T-helper 9 cell (primary cell): ENCODE results near the gene ADSL.

ENCODE experiments used
- DNase-seq: peaks from one replicate; pipeline ENCODE4 v3.0.0-alpha.2; 2020

The ADSL gene

DNA sequence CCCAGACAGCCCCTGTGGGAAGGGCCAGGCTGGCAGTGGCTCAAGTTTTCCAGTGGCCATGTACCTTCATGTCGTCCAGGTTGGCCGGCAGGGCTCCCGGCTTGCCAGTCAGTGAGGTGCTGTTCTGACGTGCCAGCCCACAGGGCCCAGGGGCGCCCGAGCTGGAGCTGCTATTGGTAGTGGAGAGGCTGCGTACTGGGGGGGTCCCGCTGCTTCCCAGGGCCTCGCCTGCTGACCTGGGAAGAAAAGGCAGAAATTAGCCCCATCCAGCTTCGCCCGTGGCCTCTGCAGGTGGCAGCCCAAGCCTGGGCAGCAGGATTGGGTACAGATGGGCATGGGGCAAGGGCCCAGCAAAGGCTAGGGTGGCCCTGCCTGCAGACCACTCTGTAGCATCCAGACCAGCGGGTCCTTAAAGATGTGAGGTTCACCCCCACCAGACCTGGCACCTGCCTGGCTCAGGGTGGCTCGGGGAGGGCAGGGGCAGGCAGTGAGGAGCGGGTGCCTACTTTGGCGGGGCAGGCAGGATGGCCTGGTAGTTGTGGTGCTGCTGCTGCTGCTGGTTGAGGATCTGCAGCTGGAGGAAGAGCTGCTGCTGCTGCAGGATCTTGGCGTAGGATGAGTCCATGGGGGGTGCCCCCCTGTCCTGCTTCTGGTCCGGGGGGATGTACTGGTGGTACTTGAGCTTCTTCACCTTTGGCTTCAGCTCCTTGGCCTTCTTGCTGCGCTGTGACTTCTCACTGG lies 74.2 kb downstream of the ADSL start:
- no peak for DNase-seq

DNA sequence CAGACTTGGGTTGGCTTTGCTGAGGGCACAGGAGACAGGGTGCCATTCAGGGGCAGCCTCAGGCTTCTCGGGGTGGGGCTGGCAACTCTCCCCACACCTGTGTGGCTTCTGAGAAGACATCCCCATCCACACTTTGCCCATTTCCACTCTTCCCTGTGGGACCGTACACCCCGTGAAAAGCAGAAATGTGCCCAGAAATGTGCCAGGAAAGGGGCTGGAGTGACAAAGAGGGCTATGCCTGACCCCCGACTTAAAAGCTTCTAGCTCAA lies 74.7 kb downstream of the ADSL start:
- no peak for DNase-seq

- DNase-seq, result no peak
Measured at GRCh38 chr22:40421941-40422340, 75.6 kb downstream of the ADSL start.

- no peak for DNase-seq
Measured at GRCh38 chr22:40422558-40423309, 76.4 kb downstream of the ADSL start.

GRCh38 chr22:40423310-40423688 lies 77.0 kb downstream of the ADSL start:
- DNase-seq, result no peak

DNA sequence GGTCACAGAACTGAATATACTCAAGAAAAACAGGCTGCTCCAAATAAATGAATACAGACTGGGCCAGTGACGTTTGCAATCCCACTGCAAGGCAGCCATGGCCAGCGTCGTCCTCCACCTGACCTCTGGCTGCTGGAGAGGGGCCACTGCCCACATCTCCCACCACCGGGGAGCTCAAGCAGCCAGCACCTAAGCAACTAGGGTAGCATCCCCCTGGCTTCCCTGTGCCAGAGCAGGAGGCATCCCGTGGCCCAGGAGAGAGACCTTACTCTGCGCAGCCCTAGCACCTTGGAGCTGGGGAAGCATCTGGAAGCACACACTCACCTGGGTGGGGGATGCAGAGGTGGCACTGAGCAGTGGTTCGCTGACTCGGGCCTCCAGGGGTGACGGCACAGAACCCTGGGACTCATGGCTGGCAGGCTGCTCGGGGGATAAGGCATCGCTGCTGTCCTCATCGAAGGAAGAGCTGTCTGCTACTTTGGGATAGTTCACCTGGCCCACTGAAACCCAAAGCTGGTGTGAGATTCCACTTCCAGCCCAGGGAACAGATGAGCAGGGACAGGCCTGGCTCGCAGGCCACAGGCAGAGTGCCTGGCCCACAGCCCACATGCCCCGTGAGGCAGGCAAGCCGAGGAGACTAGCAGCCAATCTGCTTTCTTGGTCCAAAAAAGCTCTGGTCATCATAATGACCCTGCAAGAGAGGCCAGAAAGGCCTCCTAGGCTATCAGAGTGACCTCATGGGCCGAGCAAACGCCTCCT lies 77.8 kb downstream of the ADSL start:
- DNase-seq, result no peak

GRCh38 chr22:40425082-40425481 lies 78.8 kb downstream of the ADSL start:
- DNase-seq, result no peak

DNA sequence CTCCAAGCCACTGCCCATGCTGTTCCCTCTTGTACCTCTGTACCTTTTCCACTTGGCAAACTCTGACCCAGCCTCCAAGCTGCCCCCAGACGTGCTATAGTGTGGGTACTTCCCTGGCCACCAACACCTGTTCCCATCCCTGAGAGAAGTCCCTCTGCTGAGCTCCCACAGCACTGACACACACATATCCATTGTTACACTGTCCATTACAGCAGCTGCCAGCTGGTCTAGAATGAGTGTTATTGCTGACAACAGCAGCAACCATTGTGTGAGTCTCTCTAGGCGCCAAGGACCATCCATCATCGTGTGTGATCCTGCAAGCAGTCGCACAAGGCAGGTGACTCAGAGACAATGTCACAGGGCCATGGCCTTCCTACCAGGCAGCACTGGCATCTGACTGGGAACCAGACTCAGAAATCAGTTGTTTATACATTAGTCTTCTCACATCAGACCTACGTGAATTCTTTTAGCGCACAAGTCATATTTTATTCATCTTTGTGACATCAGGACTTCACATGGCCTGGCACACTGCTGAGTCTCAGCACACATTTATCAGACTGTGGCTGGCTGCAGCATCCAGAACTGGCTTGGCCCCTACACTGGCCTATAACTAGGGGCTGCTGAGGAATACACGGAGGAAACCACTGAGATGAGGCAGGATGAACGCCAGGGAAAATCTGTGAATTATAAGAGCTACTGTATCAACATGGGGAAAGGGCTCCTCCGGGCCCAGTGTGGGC lies 80.5 kb downstream of the ADSL start:
- DNase-seq, result no peak

- no peak for DNase-seq
Measured at GRCh38 chr22:40428796-40429195, 82.5 kb downstream of the ADSL start.

- DNase-seq, result no peak
Measured at GRCh38 chr22:40429481-40429880, 83.2 kb downstream of the ADSL start.

DNA sequence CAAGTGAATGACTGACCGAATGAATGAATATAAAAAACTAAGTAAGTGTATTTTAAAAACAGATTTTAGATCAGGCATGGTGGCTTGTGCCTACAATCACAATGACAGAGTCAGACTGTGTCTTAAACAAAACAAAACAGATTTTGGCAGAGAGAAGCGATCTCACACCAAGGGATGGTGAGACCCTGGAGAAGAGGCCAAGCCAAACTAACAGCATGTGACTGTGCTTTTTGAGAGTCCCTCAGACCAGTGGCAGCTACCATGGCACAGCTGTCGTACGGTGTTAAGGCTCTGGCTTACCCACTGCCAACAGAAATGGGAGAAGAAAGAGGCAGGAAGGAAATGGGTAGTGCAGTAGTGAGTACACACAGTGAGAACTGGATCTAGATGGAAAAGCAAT lies 84.7 kb downstream of the ADSL start:
- no peak for DNase-seq

DNA sequence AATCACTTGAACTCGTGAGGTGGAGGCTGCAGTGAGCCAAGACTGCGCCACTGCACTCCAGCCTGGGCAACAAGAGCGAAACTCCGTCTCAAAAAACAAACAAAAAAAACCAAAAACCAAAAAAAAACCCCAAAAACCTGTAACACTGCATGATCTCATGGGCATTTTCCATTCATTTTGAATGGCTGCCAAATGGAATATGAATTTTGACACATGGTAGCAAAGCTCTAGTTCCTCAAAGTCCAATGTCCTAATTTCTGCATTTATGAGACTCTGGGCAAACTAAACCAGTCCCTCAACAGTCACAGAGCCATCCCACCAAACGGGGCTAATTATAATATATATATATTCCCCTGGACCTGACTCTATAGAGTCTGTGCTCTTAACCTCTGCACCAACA lies 85.9 kb downstream of the ADSL start:
- no peak for DNase-seq

- DNase-seq, result no peak
Measured at GRCh38 chr22:40432625-40433024, 86.3 kb downstream of the ADSL start.

- DNase-seq, result no peak
Measured at GRCh38 chr22:40433416-40434090, 87.3 kb downstream of the ADSL start.

- DNase-seq, result no peak
Measured at GRCh38 chr22:40434106-40434505, 87.8 kb downstream of the ADSL start.

- no peak for DNase-seq
Measured at GRCh38 chr22:40434745-40435144, 88.4 kb downstream of the ADSL start.

DNA sequence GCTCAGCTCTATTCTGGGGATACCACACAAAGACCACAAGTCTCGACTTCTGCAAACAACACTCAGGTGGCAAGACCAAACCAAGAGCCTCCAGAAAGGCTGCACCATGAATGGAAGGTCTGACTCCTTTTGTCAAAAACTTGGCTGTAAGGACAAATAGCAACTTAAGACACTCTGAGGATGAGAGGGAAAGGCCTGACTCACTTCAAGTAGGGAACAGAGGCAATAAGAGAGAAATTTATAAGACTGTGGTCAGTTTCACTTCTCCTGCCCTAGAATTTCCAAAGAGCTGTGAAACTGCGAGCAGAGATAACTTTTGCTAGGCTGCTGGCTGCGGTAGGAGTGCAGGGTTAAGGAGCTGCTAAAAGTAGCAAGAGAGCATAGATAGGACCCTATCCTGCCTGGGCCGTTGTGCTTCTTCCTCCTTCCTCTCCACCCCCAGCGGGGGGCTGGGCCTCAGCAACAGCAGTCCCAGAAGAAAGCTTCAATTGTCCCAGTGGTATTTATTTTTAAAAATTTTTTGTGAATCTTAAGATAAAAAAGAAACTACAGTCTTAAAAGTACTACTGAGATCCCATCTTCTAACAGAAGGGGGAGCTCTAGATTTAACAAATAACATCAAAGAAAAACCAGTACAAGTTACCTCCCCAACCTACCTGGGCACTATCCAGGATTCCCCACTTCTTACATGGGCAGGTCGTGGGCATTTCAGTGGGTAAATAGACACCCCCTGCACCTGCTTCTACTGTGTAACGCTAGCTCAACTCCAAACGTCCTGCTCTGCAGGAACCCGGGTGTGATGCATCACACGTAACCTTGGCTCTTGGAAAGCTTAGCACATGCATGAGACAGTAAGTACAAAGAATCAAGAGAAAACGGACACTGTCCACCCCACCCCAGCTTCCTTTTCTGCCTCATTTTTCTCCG lies 90.5 kb downstream of the ADSL start:
- DNase-seq, result no peak
